Hematopoietic multipotent progenitor cell treated with erythropoietin and hydrocortisone succinate and interleukin-3 and kit ligand, for 8 days (in vitro differentiated cells): ENCODE data around the gene ARRDC4.

Experiments used
- DNase-seq: peaks from one replicate; pipeline ENCODE4 v3.0.0-alpha.2; 2015

Gene ARRDC4, protein sequence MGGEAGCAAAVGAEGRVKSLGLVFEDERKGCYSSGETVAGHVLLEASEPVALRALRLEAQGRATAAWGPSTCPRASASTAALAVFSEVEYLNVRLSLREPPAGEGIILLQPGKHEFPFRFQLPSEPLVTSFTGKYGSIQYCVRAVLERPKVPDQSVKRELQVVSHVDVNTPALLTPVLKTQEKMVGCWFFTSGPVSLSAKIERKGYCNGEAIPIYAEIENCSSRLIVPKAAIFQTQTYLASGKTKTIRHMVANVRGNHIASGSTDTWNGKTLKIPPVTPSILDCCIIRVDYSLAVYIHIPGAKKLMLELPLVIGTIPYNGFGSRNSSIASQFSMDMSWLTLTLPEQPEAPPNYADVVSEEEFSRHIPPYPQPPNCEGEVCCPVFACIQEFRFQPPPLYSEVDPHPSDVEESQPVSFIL

DNA sequence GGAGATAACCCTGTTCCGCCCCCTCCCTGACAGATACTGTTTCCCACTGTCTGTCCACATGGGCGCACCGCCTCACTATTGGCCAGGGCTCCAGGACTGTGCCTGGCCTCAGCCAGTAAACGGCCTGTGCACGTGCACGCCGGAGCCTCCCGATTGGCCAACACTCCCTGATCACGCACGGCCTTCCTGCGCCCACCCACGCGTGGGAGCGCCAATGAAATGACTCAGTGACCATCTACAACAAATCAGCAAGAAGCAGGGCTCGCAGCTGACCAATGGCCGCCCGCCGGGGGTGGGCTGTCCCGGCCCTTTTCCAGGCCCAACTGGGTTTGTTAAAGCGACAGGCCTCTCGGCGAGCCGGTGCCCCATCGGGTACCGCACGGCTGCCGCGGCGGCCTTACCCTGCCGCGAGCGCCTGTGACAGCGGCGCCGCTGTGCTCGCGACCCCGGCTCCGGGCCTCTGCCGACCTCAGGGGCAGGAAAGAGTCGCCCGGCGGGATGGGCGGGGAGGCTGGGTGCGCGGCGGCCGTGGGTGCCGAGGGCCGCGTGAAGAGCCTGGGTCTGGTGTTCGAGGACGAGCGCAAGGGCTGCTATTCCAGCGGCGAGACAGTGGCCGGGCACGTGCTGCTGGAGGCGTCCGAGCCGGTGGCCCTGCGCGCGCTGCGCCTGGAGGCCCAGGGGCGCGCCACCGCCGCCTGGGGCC, at the start of gene ARRDC4:
Gene ARRDC4 (plus strand): TSS at position 340 of the 703 bp plus-strand sequence. CDS start 159 bp downstream, at position 499.
- DNase-seq: peak; percentile 100

DNA sequence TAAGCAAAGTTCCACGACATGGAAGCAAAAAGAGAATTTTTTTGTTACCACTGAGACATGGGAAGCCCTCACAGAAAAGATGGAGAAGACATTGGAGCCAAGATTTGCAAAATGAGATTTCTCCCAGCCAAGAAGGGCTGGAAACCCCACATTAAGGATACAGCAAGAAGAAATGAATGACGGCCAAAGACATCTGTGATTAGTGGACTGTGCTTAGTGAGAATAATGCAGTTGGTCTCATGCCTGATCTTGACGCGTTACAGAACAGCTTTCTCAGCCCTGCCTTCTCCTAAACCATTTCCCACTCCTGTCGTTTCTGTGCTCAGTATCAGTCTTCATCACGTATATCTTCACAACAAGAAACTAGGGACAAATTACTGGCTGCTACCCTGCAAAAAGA, 45.8 kb upstream of the ARRDC4 start:
- DNase-seq: no peak

DNA sequence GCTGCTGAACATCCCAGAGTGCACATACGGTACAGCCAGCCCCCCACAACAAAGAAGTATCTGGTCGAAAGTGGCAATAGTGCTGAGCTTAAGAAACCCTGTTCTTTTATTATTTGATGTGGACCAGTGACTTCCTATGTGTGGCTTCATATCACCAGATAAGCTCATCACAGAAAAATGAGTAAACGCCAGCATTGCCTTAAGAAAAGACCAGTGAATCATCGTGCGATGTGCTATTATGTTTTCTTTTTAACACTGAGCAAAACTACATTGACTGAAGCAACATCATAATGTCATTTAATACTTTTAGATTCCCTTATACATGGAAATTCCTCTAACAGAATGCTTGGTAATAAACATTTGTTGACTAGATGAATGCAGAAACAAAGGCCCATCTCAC, 45.2 kb upstream of the ARRDC4 start:
- DNase-seq: no peak

DNA sequence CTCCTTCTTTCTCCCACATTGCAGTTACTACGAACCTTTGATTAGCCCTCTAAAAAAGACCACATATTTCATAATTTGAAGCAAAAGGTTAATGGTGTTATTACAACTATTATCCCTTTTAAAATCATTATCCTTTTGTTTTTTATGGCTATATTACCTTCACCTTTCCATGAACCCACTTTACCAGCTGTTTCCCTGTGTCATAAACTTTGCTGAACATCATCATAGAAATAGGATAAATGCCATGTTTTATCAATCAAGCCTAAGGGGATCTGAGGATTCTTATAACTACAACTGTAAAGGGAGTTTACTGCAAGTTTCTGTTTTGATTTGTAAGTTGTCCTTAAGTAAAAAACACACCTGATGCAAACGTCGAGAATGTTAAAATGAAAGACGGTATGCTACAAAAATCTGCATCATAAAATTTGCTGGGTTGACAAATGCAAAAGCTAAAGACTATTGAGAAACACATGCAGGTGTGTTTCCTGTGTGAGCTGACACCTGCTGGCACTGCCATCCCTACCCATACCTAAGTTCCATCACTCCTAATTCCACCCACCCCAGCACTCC, 39.1 kb upstream of the ARRDC4 start:
- DNase-seq: no peak

DNA sequence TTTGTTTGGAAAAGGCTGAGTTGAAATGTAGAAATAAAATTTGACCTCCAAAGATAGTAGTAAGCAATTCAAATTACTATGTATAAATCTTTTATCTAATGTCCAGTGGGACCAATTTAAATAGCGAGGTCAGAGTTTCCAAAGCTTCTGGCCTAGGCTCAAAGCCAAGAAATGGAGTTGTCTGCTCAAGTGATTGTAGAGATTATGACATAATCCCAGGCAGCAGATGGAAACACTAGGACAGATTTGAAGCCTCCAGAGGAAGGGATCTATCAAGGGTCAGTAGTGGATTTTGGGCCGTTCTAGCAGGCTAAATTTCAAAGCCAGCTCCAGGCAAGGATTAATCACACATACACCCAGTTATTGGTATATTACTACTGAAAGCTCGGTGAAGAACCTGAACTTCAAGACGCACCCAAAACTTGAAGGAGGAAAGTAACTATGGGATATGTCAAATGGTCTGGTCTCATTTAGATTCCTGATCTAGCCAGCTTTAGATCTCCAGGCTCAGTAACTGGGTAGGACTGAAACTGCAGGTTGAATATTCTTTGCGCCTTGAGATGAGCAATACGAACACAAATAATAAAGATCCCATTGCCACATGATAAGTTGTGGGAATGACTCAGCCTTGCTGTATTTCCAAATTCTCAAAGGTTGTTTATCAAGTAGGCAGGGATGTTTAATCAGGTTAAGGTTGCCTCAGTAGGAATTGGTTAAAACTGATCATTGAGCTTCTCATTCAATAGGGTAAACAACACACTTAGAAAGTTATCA, 30.9 kb upstream of the ARRDC4 start:
- no peak for DNase-seq

DNA sequence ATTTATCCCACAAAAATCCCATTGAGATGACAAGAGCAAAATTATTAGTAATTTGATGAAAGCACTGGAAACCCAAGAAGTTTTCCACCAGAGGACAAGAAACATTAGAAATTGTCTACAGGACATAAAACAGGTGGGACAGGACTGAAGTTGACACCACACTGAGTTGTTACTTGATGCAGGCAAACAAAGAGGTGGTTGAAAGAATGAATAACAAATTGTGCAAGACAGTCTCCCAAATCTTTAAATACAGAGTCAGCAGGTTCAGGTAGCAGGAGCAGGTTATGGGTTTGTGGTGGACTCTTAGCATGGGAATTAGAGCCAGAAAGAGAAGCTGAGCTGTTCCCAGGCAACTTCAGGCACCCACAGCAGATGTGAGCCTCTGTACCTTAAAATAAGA, 30.3 kb upstream of the ARRDC4 start:
- no peak for DNase-seq

DNA sequence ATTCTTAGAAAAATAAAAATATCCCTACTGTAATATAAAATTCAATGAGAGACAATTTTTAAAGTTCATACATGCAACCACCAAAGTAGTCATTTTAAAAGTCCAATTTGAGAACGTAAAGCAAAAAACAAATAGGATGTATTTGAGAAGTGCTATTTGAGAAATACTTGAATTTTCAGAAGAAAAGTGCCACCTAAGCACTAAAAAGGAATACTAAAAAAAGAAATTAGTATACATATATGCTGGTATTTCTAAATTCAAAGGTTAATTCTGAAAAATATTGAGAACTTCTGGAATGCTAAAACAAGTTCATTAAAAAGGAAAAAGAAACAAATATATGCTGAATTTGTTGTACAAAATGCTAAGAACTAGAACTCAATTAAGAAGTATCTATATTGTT, 29.2 kb upstream of the ARRDC4 start:
- DNase-seq: no peak

DNA sequence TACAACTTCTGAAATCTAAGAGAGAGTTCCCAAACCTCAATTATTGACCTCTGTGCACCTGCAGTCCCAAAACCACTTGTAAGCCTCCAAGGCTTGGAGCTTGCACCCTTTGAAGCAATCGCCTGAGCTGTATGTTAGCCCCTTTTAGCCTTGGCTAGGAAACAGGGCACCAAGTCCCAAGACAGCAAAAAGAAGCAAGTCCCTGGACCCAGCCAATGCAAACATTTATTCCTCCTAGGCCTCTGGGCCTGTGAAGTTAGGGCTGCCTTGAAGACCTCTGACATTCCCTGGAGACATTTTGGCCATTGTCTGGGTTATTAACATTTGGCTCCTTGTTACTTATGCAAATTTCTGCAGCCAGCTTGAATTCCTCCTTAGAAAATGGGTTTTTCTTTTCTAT, 26.9 kb upstream of the ARRDC4 start:
- DNase-seq: no peak

DNA sequence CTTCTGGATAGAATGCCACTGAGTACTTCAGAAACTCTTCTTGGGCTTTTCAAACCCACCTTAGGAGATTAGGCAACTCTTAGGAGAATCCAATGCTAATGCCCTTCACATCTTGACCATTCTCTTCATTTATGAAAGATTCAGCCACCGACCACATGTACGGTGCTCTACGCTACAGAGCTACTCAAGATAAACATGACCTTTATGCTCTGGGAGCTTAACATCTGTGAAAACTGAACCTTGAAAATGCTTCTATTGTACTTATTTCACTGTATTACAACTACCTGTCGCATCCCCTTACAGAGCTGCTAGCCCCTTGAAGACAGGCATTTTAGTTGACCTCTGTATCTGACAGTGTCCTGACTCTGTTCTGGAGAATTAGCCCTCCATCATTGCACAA, 19.5 kb upstream of the ARRDC4 start:
- no peak for DNase-seq

DNA sequence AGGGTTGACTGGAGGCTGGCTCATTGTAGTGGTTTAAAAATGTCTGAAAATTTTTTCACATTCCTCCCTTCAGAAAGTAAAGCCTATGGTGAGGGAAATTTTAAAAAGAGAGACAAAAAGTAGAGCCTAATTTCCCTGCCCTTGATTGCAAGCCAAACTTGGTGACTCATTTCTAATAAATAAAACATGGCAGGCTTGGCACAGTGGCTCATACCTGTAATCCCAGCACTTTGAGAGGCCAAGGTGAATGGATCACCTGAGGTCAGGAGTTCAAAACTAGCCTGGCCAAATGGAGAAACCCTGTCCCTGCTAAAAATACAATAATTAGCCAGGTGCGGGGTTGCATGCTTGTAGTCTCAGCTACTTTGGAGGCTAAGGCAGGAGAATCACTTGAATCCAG, 18.9 kb upstream of the ARRDC4 start:
- no peak for DNase-seq

DNA sequence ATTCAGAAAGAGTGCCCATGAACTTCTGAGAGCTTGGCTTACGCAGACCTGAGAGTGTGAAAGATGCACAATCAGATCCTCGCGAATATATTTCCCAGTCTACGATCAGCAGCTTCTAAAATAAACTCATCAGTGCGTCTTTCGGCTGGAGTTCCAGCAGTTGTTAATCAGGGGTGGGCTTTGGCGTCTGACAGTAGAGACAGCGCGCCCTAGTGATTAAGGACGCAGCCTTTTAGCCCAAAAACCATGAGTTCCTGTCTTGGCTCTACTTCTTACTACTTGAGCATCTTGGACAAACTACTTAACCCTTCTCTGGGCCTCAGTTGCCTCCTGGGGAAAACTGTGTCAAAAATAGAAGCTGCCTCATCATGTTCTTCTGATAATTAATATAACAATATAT, 15.8 kb upstream of the ARRDC4 start:
- DNase-seq: no peak

DNA sequence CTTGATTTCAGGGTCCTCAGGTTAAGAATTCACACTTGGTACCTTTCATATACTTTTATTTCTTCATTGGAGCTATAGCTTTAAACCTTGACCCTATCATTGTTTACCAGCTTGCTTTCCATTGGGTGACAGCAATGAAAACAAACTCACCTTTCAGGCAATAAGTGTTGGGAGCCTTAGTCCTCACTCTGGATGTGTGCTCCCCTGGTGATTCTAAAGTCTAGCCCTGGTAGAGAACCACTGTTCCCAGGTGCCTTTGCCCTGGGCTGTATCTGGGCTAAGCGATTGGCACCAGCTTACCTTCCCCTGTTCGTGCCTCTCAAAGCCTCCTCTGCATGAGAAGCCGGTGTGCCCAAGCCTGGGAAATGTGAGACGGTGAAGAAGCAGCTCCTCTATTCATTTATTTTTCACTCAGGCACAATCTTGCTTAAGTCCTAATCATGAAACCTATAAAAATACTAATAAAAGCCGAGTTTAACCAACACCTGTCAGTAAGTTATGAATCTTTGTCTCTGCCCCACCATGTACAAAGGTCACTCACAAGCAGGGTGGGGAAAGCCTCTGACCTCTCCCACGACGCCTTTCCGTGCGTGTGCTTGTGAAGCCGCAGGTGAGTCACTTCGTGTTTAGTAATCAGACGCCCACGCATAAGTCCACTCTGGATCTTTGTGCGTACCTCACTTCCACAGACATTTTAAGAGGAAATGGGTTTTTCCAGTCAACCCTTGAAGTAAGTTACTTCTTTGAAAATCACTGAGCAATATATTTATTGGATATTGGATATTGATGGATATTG, 12.8 kb upstream of the ARRDC4 start:
- DNase-seq: no peak

DNA sequence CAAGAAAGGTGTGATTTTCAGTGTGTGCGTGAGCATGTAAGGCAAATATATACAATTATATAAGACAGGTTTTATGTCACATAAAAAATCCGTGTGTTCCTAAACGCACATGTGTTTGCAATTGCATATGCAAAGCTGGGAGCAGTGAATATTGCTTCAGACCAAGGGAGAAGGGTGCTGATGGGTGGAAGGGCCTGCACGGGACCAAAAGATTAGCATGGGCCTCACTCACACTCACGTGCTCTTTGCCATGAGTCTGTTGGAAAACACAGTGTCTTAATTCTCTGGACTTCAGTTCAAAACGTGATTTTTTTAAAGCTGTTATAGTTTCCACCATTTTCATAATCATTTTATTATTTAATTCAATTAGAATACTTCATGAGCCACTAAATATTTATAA, 7.2 kb upstream of the ARRDC4 start:
- no peak for DNase-seq

DNA sequence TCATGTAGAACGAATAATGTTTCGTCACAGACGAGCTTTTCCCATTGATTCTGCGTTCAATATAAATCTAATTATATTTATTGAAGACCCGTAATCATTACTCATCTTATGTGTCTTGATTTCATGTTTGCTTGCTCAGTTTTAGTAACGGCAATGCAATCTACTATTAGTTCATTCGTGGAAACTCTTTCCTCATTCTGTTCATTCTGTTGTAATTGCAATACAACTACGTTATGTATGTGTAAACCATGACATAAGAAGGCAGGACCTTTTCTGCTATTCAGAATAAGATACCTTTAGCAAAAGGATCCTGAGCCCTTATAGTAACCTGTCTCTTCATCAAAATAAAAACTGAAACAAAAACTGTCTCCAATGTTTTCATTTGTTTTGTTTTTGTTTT, 6.8 kb upstream of the ARRDC4 start:
- DNase-seq: no peak

DNA sequence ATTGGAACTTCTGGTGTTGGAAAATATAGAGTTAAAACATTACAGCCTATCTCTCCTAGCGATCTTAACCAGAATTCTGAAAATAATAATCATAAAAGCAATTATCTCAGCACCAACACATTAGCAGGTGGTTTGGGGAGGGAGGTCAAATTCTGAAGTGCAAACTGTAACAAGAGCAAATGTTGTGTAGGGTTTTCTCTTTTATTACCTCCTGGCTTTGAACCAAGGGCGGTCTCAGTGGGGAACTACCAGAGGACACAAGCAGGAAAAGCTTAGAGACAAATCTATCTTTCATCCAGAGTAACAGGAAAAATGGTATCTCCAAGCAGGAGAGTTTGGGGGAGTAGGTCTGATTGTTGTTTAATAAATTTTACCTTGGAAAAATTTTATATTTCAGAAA, 5.5 kb upstream of the ARRDC4 start:
- no peak for DNase-seq

DNA sequence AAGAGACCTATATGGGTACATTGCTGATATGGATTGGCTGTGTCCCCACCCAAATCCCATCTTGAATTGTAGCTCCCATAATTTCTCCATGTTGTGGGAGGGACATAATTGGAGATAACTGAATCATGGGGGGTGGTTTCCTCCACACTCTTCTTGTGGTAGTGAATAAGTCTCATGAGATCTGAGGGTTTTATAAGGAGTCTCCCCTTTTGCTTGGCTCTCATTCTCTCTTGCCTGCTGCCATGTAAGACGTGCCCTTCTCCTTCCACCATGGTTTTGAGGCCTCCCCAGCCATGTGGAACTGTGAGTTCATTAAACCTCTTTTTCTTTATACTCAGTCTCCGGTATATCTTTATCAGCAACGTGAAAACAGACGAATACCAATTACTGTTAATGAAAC, 5.0 kb upstream of the ARRDC4 start:
- DNase-seq: no peak

DNA sequence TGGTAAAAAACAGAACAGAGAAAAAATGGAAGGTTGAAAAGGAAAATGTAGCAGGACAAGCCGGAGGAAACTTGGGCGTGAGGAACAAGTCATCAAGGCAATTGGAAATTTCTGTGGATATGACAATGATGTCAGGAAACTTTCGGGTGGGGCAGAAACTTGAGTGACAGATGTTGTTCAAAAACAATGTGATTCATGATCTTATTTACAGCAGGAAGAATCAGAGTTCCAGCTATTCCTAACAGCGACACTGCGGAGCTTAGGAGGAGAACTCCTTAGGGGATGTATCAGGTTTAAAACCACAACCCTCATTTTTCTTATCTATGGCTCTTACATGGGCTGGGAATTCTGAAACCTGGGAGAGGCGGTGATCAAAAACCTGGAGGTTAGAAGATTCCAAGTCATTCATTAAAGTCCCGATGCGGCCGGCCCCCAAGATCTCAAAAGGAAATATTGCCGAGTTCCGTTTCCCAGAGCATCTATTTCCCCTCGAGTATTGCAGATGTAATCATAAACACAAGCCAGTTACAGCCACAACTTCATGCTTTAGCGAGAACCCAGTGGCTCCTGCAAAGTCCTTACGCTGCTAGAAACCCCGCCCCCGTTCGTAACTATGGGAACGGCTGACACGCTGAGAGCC, 659 bp upstream of the ARRDC4 start:
- no peak for DNase-seq

DNA sequence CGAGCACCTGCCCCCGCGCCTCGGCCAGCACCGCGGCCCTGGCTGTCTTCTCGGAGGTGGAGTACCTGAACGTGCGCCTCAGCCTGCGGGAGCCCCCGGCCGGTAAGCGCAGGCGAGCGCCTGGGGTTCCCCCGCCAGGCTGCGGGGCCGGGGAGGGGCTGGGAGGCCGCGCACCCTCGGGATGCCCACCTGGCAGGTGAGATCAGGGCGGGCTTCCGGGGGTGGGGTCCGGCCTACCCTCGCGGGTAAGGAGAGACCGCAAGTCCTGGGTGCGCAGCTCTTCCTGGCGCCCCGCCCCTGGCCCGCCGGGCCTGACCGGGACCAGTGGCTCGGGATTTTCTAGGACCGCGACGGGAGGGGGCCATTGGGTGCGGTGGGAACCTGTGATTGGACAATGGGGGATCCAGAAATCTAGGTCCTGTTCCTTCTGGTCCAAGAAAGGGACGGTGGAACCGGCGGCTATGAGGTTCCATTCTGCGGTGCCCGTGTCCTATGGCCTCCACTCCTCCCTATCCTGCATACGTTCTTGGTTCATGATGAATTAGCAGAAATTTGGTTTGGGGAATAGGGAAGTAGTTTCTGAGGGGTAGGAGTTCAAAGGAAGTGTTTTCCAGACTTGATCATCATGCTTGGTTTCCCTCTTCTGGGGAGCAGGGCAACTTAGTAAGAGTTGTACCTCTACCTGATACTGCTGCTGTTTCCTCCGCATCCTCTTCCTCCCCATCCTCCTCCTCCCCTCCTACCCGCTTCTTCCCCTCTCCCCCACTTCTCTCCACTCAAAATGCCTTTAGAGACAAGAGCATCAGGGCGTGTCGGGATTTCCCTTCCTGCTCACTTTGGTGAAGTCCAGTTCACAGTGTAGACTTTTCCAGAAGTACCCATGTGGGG, 808 bp downstream of the ARRDC4 start:
- no peak for DNase-seq

DNA sequence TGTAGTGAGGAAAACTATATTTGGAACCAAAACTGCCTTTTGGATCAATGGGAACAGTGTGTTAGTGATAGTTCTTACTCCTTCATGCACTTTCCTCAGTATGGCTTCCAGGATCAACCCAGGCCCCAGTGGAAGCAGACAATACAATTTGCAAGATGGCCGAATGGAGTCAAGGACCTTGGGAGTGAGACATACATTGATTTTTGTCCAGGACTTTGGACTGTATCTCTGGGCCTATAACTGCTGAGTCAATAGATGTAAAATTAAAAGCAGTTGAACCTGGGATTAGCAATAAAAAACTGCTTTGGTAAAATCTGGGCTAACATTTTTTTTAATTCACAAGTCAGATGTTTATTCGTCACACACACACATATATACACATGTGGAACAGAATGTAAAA, 1.8 kb downstream of the ARRDC4 start:
- DNase-seq: no peak

DNA sequence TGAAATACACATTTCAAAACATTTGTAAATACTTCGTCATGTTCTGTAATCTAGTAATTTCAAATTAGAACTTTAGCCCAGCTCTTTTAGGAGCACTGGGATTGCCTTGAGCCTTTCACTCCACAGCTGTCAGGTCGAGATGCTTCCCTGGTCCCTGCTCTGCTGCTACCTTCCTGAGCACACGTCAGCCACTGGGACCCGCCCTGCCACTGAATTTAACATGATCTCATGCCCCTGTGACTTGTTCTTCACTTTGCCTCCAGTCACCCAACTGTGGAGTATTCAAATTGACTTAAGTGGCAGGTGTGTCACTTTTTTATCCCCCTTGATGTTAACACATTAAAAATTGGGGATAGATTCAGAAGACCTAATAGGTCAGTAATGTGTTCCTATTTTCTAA, 3.3 kb downstream of the ARRDC4 start:
- DNase-seq: no peak

DNA sequence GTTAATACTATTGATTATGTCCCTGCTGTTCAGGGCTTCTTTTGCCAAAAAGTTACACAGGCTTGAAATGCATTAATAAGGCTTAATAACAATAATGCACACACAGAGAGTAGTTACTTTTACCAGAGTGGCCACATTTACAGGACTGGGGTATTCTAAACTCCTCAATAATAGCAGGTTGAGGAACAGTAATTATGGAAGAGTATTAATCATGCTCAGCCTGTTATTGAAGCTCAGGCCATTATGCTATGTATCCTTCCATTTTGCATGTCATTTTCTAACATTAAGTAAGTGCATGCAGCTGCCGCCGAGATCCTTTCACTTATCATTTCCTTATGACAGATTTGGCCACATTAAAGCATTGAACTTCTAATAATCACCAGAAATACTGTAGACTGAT, 5.7 kb downstream of the ARRDC4 start:
- no peak for DNase-seq
